Fibroblast of lung (primary cell): ENCODE data around the gene CHRNA1. TPM values are rescaled to one million over a fixed set of nuclear protein-coding genes. Genes with fewer than 3 reads are reported as not detected.

ENCODE experiments used
- DNase-seq, 2 donors: peaks; one replicate each; pipeline versions ENCODE4 v3.0.0 to v3.0.0-alpha.2; 2010; ENCODE audit warnings: low read depth in 2 of 2
- H2AFZ ChIP-seq: 2 replicates; pipeline ENCODE4 v1.5.1; 2012; ENCODE audit warnings: low read length, control low read depth, inconsistent platforms
- H3K27ac ChIP-seq: 2 replicates; pipeline ENCODE4 v1.5.1; 2011; ENCODE audit warnings: low read length, control low read depth; ENCODE audit not compliant: insufficient read depth
- H3K27me3 ChIP-seq: 2 replicates; pipeline ENCODE4 v1.5.1; 2011; ENCODE audit warnings: mild to moderate bottlenecking, low read length; ENCODE audit not compliant: control insufficient read depth, insufficient read depth
- H3K36me3 ChIP-seq: 2 replicates; pipeline ENCODE4 v1.5.1; 2011; ENCODE audit warnings: low read length; ENCODE audit not compliant: control insufficient read depth, insufficient read depth
- H3K4me1 ChIP-seq: 2 replicates; pipeline ENCODE4 v1.5.1; 2011; ENCODE audit warnings: low read length; ENCODE audit not compliant: control insufficient read depth, insufficient read depth; ENCODE audit errors: extremely low read depth
- H3K4me2 ChIP-seq: 2 replicates; pipeline ENCODE4 v1.5.1; 2011; ENCODE audit warnings: low read length, control low read depth; ENCODE audit not compliant: insufficient read depth; ENCODE audit errors: extremely low read depth
- H3K4me3 ChIP-seq, 4 experiments: fragments of 200-600 bp in 1 of 4; sonication (generic) in 1 of 4; replicated peaks in 1 of 4; 2 replicates each; pipeline ENCODE4 v1.5.1; 2011 to 2016; ENCODE audit warnings: low read length in 4 of 4, low read depth in 3 of 4, mild to moderate bottlenecking in 3 of 4, control low read depth in 2 of 4, inconsistent platforms in 1 of 4, mixed read lengths in 1 of 4; ENCODE audit not compliant: insufficient read depth in 1 of 4; ENCODE audit errors: control extremely low read depth in 1 of 4
- H3K79me2 ChIP-seq: 2 replicates; pipeline ENCODE4 v1.5.1; 2012; ENCODE audit warnings: mild to moderate bottlenecking, low read length, inconsistent platforms; ENCODE audit not compliant: control insufficient read depth, insufficient read depth
- H3K9ac ChIP-seq: 2 replicates; pipeline ENCODE4 v1.5.1; 2011; ENCODE audit warnings: mild to moderate bottlenecking, low read length, control low read depth; ENCODE audit not compliant: insufficient read depth
- H3K9me3 ChIP-seq: 2 replicates; pipeline ENCODE4 v1.5.1; 2012; ENCODE audit warnings: low read depth, low read length; ENCODE audit not compliant: control insufficient read depth, insufficient read depth
- H4K20me1 ChIP-seq: 2 replicates; pipeline ENCODE4 v1.5.1; 2011; ENCODE audit warnings: low read length; ENCODE audit not compliant: control insufficient read depth, insufficient read depth; ENCODE audit errors: extremely low read depth
- CTCF ChIP-seq, 2 donors: IDR thresholded peaks in 1 of 2; conservative IDR thresholded peaks in 1 of 2; 1 replicate in 1 of 2; 2 replicates in 1 of 2; pipeline ENCODE4 v1.5.1; 2011 to 2012; ENCODE audit warnings: low read length in 2 of 2, control low read depth in 1 of 2, inconsistent platforms in 1 of 2, low read depth in 1 of 2, mild to moderate bottlenecking in 1 of 2
- EZH2 ChIP-seq: IDR thresholded peaks from 2 replicates; pipeline ENCODE4 v1.5.1; 2012; ENCODE audit warnings: low read length, control low read depth, mild to moderate bottlenecking; ENCODE audit errors: missing control alignments
- polyA plus RNA-seq, 2 donors: library from polyadenylated mRNA; depleted of rRNA in 1 of 2; stranded (reverse) in 1 of 2; unstranded in 1 of 2; fragments of >200 nt; gene quantifications; 2 replicates each; pipeline ENCODE4 v1.2.1, GENCODE V29; 2011 to 2012; ENCODE audit warnings: missing spikeins in 1 of 2
- total RNA-seq: library from RNA; depleted of rRNA; stranded (reverse); fragments of >200 nt; gene quantifications from 2 replicates; pipeline ENCODE4 v1.2.1, GENCODE V29; 2014

Gene CHRNA1
- total and polyA plus RNA-seq, 2 donors (not counting 1 experiment from before 2014, with no cell fraction given): 0.33 to 1.1 TPM

- TF ChIP-seq EZH2 (no peak), CTCF (conservative IDR thresholded peaks at IDR 0.05 in 1 of 2, IDR thresholded peaks at IDR 0.05 in 1 of 2; ENCODE audit: low read depth in 1 of 2, low read length in 2 of 2) (no peak)
- no peaks in the 10 kb centered on the region for H3K79me2 ChIP-seq
- no peak overlapping the region for H3K4me3 ChIP-seq
- H3K27me3 ChIP-seq: no peaks in the 10 kb centered on the region
- H4K20me1 ChIP-seq: no peaks in the 10 kb centered on the region
- no peaks in the 10 kb centered on the region for H3K9me3 ChIP-seq
- DNase-seq: no peak
- no peak overlapping the region for H2AFZ ChIP-seq
- no peak overlapping the region for H3K9ac ChIP-seq
- peaks cover 38% of the 10 kb centered on the region for H3K4me1 ChIP-seq
- H3K36me3 ChIP-seq: no peaks in the 10 kb centered on the region
- no peak overlapping the region for H3K4me2 ChIP-seq
- H3K27ac ChIP-seq: peak overlapping the region; percentile 65
Measured at GRCh38 chr2:174763780-174764179, 492 bp downstream of the CHRNA1 start.

GRCh38 chr2:174762464-174762863 lies 1.8 kb downstream of the CHRNA1 start:
- Histone ChIP-seq H4K20me1 (no peaks in the 10 kb centered on the region), H3K36me3 (no peaks in the 10 kb centered on the region), H2AFZ (peak overlapping the region; percentile 24), H3K9ac (no peak overlapping the region), H3K9me3 (no peaks in the 10 kb centered on the region), H3K4me3 (no peak overlapping the region), H3K4me2 (no peak overlapping the region), H3K27me3 (no peaks in the 10 kb centered on the region), H3K4me1 (peaks cover 38% of the 10 kb centered on the region), H3K79me2 (no peaks in the 10 kb centered on the region), H3K27ac (peak overlapping the region; percentile 38)
- TF ChIP-seq CTCF (conservative IDR thresholded peaks at IDR 0.05 in 1 of 2, IDR thresholded peaks at IDR 0.05 in 1 of 2; ENCODE audit: low read depth in 1 of 2, low read length in 2 of 2) (no peak), EZH2 (no peak)
- no peak for DNase-seq

GRCh38 chr2:174761837-174762236 lies 2.4 kb downstream of the CHRNA1 start:
- Histone ChIP-seq H3K4me3 (no peak overlapping the region), H3K9me3 (no peaks in the 10 kb centered on the region), H2AFZ (no peak overlapping the region), H3K4me1 (peaks cover 38% of the 10 kb centered on the region), H3K4me2 (no peak overlapping the region), H3K9ac (no peak overlapping the region), H3K27me3 (no peaks in the 10 kb centered on the region), H3K27ac (peak overlapping the region; percentile 38), H3K36me3 (no peaks in the 10 kb centered on the region), H4K20me1 (no peaks in the 10 kb centered on the region), H3K79me2 (no peaks in the 10 kb centered on the region)
- TF ChIP-seq EZH2: no peak
- TF ChIP-seq CTCF (conservative IDR thresholded peaks at IDR 0.05 in 1 of 2, IDR thresholded peaks at IDR 0.05 in 1 of 2; ENCODE audit: low read depth in 1 of 2, low read length in 2 of 2): no peak
- peak; percentile 34 to 68 for DNase-seq
